Osteoblast (primary cell): Measurements from ENCODE around the gene AKAP7. TPM values are rescaled to one million over a fixed set of nuclear protein-coding genes. Genes with fewer than 3 reads are reported as not detected.

Experiments used
- DNase-seq: peaks from one replicate; pipeline ENCODE4 v3.0.0; 2011; ENCODE audit warnings: low spot score, mixed read lengths; ENCODE audit not compliant: insufficient read length; ENCODE audit errors: missing footprints
- H2AFZ ChIP-seq: 2 replicates; pipeline ENCODE4 v1.6.0; 2011; ENCODE audit warnings: mild to moderate bottlenecking, low read length
- H3K27ac ChIP-seq: 2 replicates; pipeline ENCODE4 v1.5.1; 2011; ENCODE audit warnings: mild to moderate bottlenecking, low read depth, low read length, moderate library complexity
- H3K27me3 ChIP-seq: 2 replicates; pipeline ENCODE4 v1.6.0; 2012; ENCODE audit warnings: mild to moderate bottlenecking, control low read depth, inconsistent platforms, low read length, moderate library complexity; ENCODE audit not compliant: insufficient read depth
- H3K36me3 ChIP-seq: 2 replicates; pipeline ENCODE4 v1.5.1; 2011; ENCODE audit warnings: mild to moderate bottlenecking, low read length, control low read depth, moderate library complexity; ENCODE audit not compliant: insufficient read depth
- H3K4me1 ChIP-seq: 2 replicates; pipeline ENCODE4 v1.5.1; 2011; ENCODE audit warnings: mild to moderate bottlenecking, low read length, control low read depth, moderate library complexity; ENCODE audit not compliant: insufficient read depth
- H3K4me2 ChIP-seq: 2 replicates; pipeline ENCODE4 v1.6.0; 2011; ENCODE audit warnings: mild to moderate bottlenecking, low read length; ENCODE audit not compliant: insufficient read depth
- H3K4me3 ChIP-seq: fragments of 200-600 bp; sonication (generic); 3 replicates; pipeline ENCODE4 v1.5.1; 2012; ENCODE audit warnings: mild to moderate bottlenecking, low read length, inconsistent platforms; ENCODE audit not compliant: insufficient read depth
- H3K79me2 ChIP-seq: 2 replicates; pipeline ENCODE4 v1.6.0; 2012; ENCODE audit warnings: mild to moderate bottlenecking, low read length, control low read depth, inconsistent platforms; ENCODE audit not compliant: insufficient read depth
- H3K9me3 ChIP-seq: 2 replicates; pipeline ENCODE4 v1.5.1; 2011; ENCODE audit warnings: low read depth, low read length, control low read depth
- H4K20me1 ChIP-seq: 2 replicates; pipeline ENCODE4 v1.6.0; 2012; ENCODE audit warnings: mild to moderate bottlenecking, low read length, control low read depth; ENCODE audit not compliant: insufficient read depth
- total RNA-seq: library from RNA; depleted of rRNA; stranded (reverse); fragments of >200 nt; gene quantifications from 2 replicates; pipeline ENCODE4 v1.2.3, GENCODE V29; 2012
- TF ChIP-seq, protein P1 (sequence below): IDR thresholded peaks from 2 replicates; pipeline ENCODE4 v1.5.1; 2011; ENCODE audit warnings: mild to moderate bottlenecking, low read depth, low read length, moderate library complexity; ENCODE audit errors: extremely low read depth

AKAP7 gene
- total RNA-seq, 1 donor, result 4.0 TPM

DNA sequence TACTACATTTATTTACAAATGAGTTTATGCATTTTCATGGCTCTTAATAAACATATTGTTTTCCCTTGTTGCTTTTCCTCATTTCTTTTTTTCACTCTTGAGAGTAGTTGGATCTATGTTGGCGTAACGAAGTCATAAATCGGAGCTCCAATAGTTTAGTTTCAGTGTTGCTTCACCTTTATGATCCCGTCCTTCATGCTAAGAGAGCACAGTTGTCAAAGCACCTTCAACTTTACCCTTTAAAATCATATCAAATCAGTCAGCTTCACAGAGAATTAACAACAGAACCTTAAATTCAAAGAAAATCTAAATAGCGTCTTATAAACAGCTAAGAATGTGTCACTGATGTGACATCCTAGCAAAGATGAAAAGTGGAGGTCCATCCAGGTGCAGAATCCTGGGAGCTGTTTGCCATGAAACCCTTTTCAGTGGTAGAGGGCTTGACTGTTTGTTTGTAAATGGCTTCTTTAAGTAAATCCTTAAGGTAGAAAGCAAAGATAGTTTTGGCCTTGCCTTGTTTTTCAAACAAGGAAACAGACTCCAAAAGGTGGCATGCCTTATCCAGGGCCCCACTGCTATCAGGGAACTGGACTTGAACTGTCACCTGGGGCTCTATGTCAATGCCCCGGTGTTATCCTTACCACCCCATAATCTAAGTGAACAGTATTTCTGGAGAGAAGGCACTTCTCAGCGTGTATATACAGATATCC lies 148.4 kb downstream of the AKAP7 start:
- no peaks in the 10 kb centered on the region for H3K9me3 ChIP-seq

DNA sequence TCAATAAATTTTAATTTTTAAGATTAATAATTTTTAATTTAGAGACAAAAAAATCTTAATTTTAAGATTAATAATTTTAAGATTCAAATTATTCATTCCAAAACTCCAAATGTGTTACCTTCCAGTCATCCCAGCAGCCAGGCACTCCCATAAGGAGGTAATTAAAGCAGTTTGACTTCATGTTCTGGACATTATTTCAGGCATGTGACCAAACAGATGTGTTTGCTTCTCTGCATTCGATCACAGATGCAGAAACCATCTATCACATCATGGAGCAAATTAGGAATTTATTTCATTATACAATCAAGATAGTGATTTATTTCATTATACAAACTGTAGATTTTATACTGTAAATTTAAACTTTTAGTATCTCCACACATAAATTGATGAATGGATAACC lies 150.3 kb downstream of the AKAP7 start:
- H3K79me2 ChIP-seq, result no peaks in the 10 kb centered on the region
- H2AFZ ChIP-seq, result no peak overlapping the region
- no peaks in the 10 kb centered on the region for H3K36me3 ChIP-seq
- H3K4me1 ChIP-seq, result no peaks in the 10 kb centered on the region
- no peak overlapping the region for H3K27ac ChIP-seq
- TF ChIP-seq, protein P1, sequence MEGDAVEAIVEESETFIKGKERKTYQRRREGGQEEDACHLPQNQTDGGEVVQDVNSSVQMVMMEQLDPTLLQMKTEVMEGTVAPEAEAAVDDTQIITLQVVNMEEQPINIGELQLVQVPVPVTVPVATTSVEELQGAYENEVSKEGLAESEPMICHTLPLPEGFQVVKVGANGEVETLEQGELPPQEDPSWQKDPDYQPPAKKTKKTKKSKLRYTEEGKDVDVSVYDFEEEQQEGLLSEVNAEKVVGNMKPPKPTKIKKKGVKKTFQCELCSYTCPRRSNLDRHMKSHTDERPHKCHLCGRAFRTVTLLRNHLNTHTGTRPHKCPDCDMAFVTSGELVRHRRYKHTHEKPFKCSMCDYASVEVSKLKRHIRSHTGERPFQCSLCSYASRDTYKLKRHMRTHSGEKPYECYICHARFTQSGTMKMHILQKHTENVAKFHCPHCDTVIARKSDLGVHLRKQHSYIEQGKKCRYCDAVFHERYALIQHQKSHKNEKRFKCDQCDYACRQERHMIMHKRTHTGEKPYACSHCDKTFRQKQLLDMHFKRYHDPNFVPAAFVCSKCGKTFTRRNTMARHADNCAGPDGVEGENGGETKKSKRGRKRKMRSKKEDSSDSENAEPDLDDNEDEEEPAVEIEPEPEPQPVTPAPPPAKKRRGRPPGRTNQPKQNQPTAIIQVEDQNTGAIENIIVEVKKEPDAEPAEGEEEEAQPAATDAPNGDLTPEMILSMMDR, result no peak
- no peaks in the 10 kb centered on the region for H3K9me3 ChIP-seq
- no peak for DNase-seq
- H4K20me1 ChIP-seq, result no peaks in the 10 kb centered on the region
- H3K4me3 ChIP-seq, result no peak overlapping the region
- H3K27me3 ChIP-seq, result no peaks in the 10 kb centered on the region
- H3K4me2 ChIP-seq, result no peak overlapping the region

More for the DNA sequence above, 148.4 kb downstream of the AKAP7 start:
- Histone ChIP-seq H3K4me2 (no peak overlapping the region), H2AFZ (no peak overlapping the region), H3K79me2 (no peaks in the 10 kb centered on the region), H3K4me3 (no peak overlapping the region), H3K27ac (no peak overlapping the region), H3K36me3 (no peaks in the 10 kb centered on the region), H4K20me1 (no peaks in the 10 kb centered on the region), H3K27me3 (no peaks in the 10 kb centered on the region), H3K4me1 (no peaks in the 10 kb centered on the region)
- TF ChIP-seq, protein P1, result no peak
- DNase-seq, result no peak

DNA sequence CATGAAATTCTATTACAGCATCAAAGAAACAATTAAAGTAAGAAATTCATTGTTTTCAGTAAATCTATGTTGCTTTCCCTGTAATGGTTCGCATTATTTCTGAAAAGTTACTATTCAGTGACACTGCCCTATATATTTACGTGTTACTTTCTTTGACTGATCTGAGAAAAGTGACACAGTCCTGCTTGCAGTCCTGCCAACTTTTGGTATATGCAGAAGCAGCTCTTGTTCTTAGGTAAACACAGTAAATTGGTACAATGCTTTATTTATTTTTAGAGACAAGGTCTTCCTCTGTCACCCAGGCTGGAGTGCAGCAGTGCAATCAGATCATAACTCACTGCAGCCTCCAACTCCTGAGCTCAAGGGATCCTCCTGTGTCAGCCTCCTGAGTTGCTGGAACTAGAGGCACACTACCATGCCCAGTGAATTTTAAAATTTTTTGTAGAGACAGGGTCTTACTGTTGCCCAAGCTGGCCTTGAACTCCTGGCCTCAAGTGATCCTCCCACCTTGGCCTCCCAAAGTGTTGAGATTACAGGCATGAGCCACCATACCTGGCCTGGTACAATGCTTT lies 151.3 kb downstream of the AKAP7 start:
- TF ChIP-seq, protein P1, result no peak
- H3K79me2 ChIP-seq, result no peaks in the 10 kb centered on the region
- H3K4me1 ChIP-seq, result no peaks in the 10 kb centered on the region
- H2AFZ ChIP-seq, result no peak overlapping the region
- no peaks in the 10 kb centered on the region for H3K36me3 ChIP-seq
- no peak overlapping the region for H3K4me3 ChIP-seq
- no peaks in the 10 kb centered on the region for H4K20me1 ChIP-seq
- H3K9me3 ChIP-seq, result no peaks in the 10 kb centered on the region
- no peaks in the 10 kb centered on the region for H3K27me3 ChIP-seq
- H3K27ac ChIP-seq, result no peak overlapping the region
- DNase-seq, result no peak
- H3K4me2 ChIP-seq, result no peak overlapping the region

DNA sequence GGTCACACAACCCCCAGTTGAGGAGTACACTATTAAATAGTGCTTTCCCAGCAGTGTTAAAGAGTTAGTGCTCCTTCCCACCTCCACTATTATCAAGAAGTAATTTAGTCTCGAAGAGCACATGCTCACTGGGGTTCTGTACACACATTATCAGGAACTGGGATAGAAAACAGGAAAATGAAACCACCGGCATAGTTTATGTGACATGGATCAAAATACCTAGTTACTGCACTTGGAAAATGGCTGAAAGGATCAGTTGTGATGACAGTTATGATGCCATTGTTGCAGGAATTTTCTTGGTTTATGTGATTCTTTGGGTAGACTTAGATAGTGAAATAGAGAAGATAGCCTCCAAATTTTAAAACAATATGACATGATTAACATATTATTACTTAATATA lies 152.9 kb downstream of the AKAP7 start:
- Histone ChIP-seq H4K20me1 (no peaks in the 10 kb centered on the region), H3K9me3 (no peaks in the 10 kb centered on the region), H3K4me2 (no peak overlapping the region), H3K4me3 (no peak overlapping the region), H3K27ac (no peak overlapping the region), H3K27me3 (no peaks in the 10 kb centered on the region), H3K79me2 (no peaks in the 10 kb centered on the region), H3K36me3 (no peaks in the 10 kb centered on the region), H3K4me1 (no peaks in the 10 kb centered on the region), H2AFZ (no peak overlapping the region)
- TF ChIP-seq, protein P1, result no peak
- DNase-seq, result no peak
